Small intestine (tissue), 7 donors: Measurements from ENCODE around the gene TRAF1. TPM values are rescaled to one million over a fixed set of nuclear protein-coding genes. Genes with fewer than 3 reads are reported as not detected.

Experiments
- DNase-seq, 2 donors: peaks; one replicate each; pipeline versions ENCODE4 v3.0.0 to v3.0.0-alpha.2; 2013
- FAIRE-seq: peaks from 2 replicates; lab custom pipeline; 2012; peaks lifted over from hg19 to GRCh38; lab: Jason Lieb, UNC
- H3K27ac ChIP-seq, 3 donors: one replicate each; pipeline ENCODE4 v1.5.1; 2013; ENCODE audit warnings: low read length in 2 of 3, mild to moderate bottlenecking in 2 of 3, control low read depth in 1 of 3, inconsistent platforms in 1 of 3, low read depth in 1 of 3, moderate library complexity in 1 of 3
- H3K27me3 ChIP-seq, 3 donors: one replicate each; pipeline ENCODE4 v1.6.1; 2013; ENCODE audit warnings: low read length in 3 of 3, inconsistent platforms in 1 of 3; ENCODE audit not compliant: control insufficient read depth in 3 of 3, insufficient read depth in 3 of 3
- H3K36me3 ChIP-seq, 3 donors: one replicate each; pipeline ENCODE4 v1.6.1; 2013; ENCODE audit warnings: low read length in 3 of 3, inconsistent platforms in 1 of 3, low read depth in 1 of 3, mild to moderate bottlenecking in 1 of 3, moderate library complexity in 1 of 3; ENCODE audit not compliant: control insufficient read depth in 3 of 3, insufficient read depth in 2 of 3
- H3K4me1 ChIP-seq, 3 donors: one replicate each; pipeline ENCODE4 v1.6.1; 2013; ENCODE audit warnings: low read length in 2 of 3, inconsistent platforms in 1 of 3, low read depth in 1 of 3, mild to moderate bottlenecking in 1 of 3, moderate library complexity in 1 of 3; ENCODE audit not compliant: control insufficient read depth in 3 of 3, insufficient read depth in 2 of 3
- H3K4me3 ChIP-seq, 3 donors: one replicate each; pipeline ENCODE4 v1.5.1; 2013; ENCODE audit warnings: low read length in 3 of 3, control low read depth in 1 of 3, inconsistent platforms in 1 of 3, low read depth in 1 of 3, mild to moderate bottlenecking in 1 of 3, moderate library complexity in 1 of 3
- H3K9me3 ChIP-seq, 2 donors: one replicate each; pipeline ENCODE4 v1.6.1; 2013; ENCODE audit warnings: low read depth in 1 of 2, low read length in 1 of 2; ENCODE audit not compliant: control insufficient read depth in 2 of 2, insufficient read depth in 1 of 2
- WGBS, 3 donors: extraction: QIAGEN DNeasy Blood & Tissue Kit; methylation state at CpG; one replicate each; pipeline ENCODE4 v1.1.7; 2013; 5-methylcytosine and 5-hydroxymethylcytosine counted together
- polyA plus RNA-seq, 4 donors: library from polyadenylated mRNA; stranded (reverse) in 3 of 4; unstranded in 1 of 4; fragments of 200-250 nt in 3 of 4; fragments of 120-200 nt in 1 of 4; gene quantifications; one replicate each; pipeline versions ENCODE4 v1.2.1 to v1.2.3, GENCODE V29; 2013
- donor health status: healthy with polysubstance abuse.
- donor health status: control.
- donor health status: control.
- donor health status: Bipolar disorder and iron deficiency.
- donor health status: healthy.

TRAF1 gene
- polyA plus RNA-seq, 4 donors, result 1.1 to 5.6 (median 1.9) TPM

DNA sequence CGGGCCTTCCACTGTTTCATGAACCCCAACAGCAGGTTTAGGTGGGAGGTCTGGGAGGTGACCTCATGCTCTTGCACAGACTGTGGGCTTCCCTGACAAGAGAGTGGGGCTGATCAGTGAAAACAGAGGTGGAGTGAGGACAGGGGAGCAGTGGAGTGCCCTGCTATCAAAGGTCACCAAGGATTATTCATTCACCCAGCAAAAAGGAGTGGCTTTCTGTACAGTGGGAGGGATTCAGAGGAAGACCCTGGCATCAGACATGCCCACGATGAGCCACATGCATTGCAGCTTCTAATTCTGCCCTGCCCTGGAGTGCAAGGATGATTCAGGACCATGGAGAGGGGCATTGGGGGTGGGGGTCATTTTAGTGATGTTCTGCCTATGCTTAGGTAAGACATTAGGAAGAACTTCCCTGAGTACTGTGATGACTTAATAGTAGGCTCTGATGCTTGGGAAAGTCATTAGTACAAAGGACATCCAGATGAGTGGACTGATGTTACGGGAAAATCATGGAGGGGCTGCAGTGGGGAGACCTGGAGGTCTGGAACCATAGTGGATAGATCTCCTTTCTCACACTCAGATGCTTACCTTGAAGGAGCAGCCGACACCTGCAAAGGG is 12.8 kb downstream of the TRAF1 start:
- no peaks in the 10 kb centered on the region for H3K27me3 ChIP-seq
- WGBS, 3 donors, result 77 to 92% (median 84%) methylated on average over 4 of the region's 4 CpGs
- DNase-seq (no peak), FAIRE-seq (no peak)
- no peak overlapping the region for H3K27ac ChIP-seq
- H3K4me3 ChIP-seq, result no peak overlapping the region
- H3K36me3 ChIP-seq, result peaks cover 0 to 26% (median 0%) of the 10 kb centered on the region in 3 donors
- H3K4me1 ChIP-seq, result peaks cover 0 to 3% (median 2%) of the 10 kb centered on the region in 3 donors
- H3K9me3 ChIP-seq, result peaks cover 0 to 3% of the 10 kb centered on the region in 2 donors

DNA sequence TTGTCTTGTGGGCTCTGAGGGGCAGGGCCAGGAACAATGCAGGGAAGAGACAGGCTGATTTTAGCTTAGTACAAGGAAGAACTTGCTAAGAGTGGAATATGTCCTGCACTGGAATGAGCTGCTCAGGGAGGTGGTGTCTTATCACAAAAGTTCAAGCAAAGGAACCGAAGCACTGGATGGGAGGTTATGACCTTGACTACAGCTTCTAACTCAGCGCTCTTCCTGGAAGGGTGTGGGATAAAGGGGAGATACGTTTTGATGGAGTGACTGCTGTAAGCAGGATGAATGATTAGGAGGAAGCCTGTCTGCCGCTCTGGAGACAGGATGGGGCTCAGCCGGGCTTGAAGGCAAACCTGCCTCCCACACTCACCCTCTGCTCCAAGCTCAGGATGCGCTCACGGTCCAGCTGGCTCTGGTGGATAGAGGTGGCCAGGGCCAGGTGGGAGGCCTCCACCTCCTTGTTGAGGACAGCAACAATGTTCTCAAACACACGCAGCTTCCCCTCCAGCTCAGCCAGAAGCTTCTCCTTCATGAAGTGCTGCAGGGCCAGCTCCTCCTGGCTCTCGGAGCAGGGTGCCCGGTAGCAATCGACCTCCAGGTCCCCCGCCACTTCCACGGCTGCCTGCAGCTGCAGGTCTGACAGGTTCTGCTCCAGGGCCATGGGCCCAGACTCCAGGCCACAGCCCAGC is 13.5 kb downstream of the TRAF1 start:
- no peak overlapping the region for H3K27ac ChIP-seq
- 81 to 87% (median 86%) methylated on average over 13 of the region's 13 CpGs for WGBS, 3 donors
- H3K4me1 ChIP-seq, result peaks cover 0 to 3% (median 2%) of the 10 kb centered on the region in 3 donors
- FAIRE-seq (no peak), DNase-seq (no peak)
- peaks cover 0 to 3% of the 10 kb centered on the region in 2 donors for H3K9me3 ChIP-seq
- H3K36me3 ChIP-seq, result peaks cover 0 to 24% (median 0%) of the 10 kb centered on the region in 3 donors
- H3K4me3 ChIP-seq, result no peak overlapping the region
- no peaks in the 10 kb centered on the region for H3K27me3 ChIP-seq

DNA sequence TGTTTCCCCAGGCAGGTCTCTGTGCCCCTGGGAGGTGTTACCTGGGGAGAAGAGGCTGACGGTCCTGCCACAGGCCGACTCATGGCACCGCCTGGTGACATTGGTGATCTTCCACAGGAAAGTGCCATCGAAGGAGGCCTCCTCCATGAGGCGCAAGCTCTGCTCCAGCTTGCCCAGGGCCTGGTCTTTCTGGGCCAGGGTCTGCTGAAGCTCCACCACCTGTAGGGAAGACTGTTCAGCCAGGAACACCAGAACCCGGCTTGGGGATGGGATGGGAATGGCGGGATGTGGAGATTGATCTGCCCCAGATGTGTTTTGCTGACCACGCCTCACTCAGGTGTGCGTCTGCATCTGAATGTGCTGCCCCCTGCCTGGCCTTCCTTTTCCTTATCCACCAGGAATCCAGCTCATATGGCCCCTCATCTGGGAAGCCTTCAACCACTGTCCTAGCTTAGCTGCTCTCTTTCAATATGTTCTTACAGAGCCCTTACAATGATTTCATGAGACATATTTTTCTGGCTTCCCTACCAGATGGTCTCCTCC is 15.2 kb downstream of the TRAF1 start:
- no peaks in the 10 kb centered on the region for H3K27me3 ChIP-seq
- H3K36me3 ChIP-seq, result peaks cover 0 to 22% (median 0%) of the 10 kb centered on the region in 3 donors
- H3K9me3 ChIP-seq, result no peaks in the 10 kb centered on the region
- no peak overlapping the region for H3K4me3 ChIP-seq
- FAIRE-seq, result no peak
- no peak overlapping the region for H3K27ac ChIP-seq
- H3K4me1 ChIP-seq, result peaks cover 0 to 3% (median 0%) of the 10 kb centered on the region in 3 donors
- no peak for DNase-seq
- WGBS, 3 donors, result 92 to 95% (median 93%) methylated on average over 9 of the region's 9 CpGs

DNA sequence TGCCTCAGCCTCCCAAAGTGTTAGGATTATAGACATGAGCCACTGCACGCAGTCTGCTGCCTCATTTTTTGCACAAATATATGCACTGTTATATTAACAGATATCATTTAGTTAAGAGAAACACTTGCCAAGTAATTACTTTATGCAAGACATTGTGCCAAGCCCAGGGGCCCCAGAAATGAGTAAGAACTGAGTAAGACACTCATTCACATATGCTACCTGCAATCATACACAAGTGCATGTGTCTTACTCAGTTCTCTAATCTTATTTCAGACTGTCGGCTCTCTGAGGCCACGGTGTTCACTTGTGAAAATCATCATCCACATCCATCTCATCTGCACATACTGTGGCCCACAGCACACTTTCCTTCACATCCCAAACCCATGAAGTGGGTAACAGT is 16.0 kb downstream of the TRAF1 start:
- WGBS, 3 donors, result 90 to 92% (median 91%) methylated on average over 3 of the region's 3 CpGs
- FAIRE-seq, result no peak
- H3K9me3 ChIP-seq, result no peaks in the 10 kb centered on the region

DNA sequence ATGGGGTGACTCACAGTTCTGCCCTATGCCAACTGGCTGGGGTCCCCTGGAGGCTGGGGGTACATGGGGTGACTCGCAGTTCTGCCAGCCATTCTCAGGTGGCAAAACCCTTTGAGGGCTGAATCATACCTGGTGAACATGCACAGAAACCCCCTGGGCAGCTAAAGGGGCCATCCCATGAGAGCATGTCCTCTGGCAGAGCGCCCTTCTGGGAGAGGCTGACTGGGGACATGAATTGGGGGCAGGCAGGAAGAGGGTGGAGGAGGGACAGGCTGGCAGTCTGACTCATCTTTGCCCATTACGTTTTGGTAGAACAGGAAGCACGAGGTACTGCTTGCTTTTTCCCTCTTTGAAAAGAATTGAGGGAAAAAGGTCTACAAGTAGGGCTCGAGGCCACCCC is 16.7 kb downstream of the TRAF1 start:
- DNase-seq (no peak), FAIRE-seq (no peak)
- H3K36me3 ChIP-seq, result peaks cover 0 to 24% (median 0%) of the 10 kb centered on the region in 3 donors
- peaks cover 0 to 3% (median 0%) of the 10 kb centered on the region in 3 donors for H3K4me1 ChIP-seq
- H3K4me3 ChIP-seq, result no peak overlapping the region
- H3K9me3 ChIP-seq, result no peaks in the 10 kb centered on the region
- WGBS, 3 donors, result 64 to 74% (median 71%) methylated on average over 5 of the region's 5 CpGs
- H3K27me3 ChIP-seq, result no peaks in the 10 kb centered on the region
- H3K27ac ChIP-seq, result no peak overlapping the region

More for the DNA sequence above, 16.0 kb downstream of the TRAF1 start:
- H3K27me3 ChIP-seq, result no peaks in the 10 kb centered on the region
- H3K4me1 ChIP-seq, result peaks cover 0 to 3% (median 0%) of the 10 kb centered on the region in 3 donors
- DNase-seq, result no peak
- no peak overlapping the region for H3K27ac ChIP-seq
- H3K4me3 ChIP-seq, result no peak overlapping the region
- H3K36me3 ChIP-seq, result peaks cover 0 to 22% (median 0%) of the 10 kb centered on the region in 3 donors

DNA sequence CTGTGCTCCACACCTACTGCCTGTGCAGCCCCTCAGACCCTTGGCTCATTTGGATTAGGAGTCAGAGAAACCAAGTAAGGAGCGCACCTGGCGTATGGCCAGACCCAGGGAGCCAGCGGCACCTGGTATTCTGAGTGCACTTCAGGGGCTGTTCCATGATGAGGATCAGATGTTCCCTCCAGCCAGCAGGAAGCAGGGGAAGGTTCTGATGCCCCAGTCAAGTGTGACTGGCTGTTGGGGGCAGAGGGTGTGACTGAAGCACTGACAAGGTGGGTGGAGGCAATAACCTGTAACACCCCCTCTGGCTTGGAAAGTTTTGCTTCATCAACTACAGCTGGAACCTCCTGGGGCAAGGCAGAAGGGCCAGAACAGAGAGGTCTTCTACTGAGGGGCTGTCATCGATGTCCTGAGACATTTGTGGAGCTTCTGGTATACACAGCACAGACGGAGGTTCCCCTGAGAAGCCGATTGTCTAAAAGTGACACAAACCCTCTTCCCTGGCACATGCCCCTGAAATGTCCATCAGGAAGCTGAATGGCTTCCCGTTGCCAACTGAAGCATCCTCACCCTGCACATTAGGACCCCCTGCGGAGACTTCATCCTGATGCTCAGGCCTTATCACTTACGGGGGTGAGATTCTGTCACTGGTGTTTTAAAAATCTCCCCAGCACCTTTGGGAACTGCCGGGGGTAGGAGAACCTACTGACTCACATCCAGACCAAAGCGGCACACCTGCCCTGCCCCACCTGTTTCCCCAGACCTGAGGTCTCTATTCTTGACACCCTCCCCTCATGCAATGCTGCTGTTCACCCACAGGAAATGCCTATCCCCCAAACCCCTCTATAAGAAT is 21.1 kb downstream of the TRAF1 start:
- no peak overlapping the region for H3K27ac ChIP-seq

DNA sequence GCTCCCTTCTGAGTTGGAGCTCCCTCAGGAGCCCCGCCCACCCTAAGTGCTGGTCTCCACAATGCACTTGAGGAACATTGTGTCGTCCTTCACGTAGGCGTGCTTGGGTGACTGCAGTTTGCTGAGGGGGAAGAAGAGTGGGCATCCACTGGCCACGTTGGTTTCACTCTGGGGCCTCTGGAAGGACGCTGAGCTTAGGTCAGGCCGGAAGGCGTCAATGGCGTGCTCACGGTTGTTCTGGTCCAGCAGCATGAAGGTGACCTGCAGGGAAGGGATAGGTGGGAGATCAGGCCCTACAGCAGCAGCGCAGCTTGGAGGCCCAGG is 21.7 kb downstream of the TRAF1 start:
- Histone ChIP-seq H3K4me3 (no peak overlapping the region), H3K27me3 (no peaks in the 10 kb centered on the region), H3K4me1 (no peaks in the 10 kb centered on the region), H3K36me3 (peaks cover 0 to 17% (median 0%) of the 10 kb centered on the region in 3 donors), H3K27ac (no peak overlapping the region), H3K9me3 (no peaks in the 10 kb centered on the region)
- no peak for FAIRE-seq
- 91 to 93% (median 92%) methylated on average over 11 of the region's 11 CpGs for WGBS, 3 donors
- no peak for DNase-seq

More for the DNA sequence above, 21.1 kb downstream of the TRAF1 start:
- no peaks in the 10 kb centered on the region for H3K9me3 ChIP-seq
- no peak overlapping the region for H3K4me3 ChIP-seq
- DNase-seq, result no peak
- no peak for FAIRE-seq
- WGBS, 3 donors, result 81 to 93% (median 84%) methylated on average over 11 of the region's 11 CpGs
- H3K4me1 ChIP-seq, result no peaks in the 10 kb centered on the region
- H3K27me3 ChIP-seq, result no peaks in the 10 kb centered on the region
- H3K36me3 ChIP-seq, result peaks cover 0 to 17% (median 0%) of the 10 kb centered on the region in 3 donors
